Activated CD8-positive, alpha-beta T cell treated with anti-CD3 and anti-CD28 coated beads for 36 hours (primary cell): ENCODE data around the gene SYTL5. TPM values are rescaled to one million over a fixed set of nuclear protein-coding genes. Genes with fewer than 3 reads are reported as not detected.
"Not testable (repeated sequence)": the region's sequence is repeated elsewhere in the genome, so short reads cannot be mapped to it uniquely, and the experiment has no call there.

ENCODE experiments used
- ATAC-seq: fragments of 200-7000 bp; cut with Tn5 transposase; one replicate; pipeline ENCODE4 v1.10.0; 2021; ENCODE audit warnings: mild to moderate bottlenecking, moderate library complexity
- CTCF ChIA-PET: fragments of 350-600 bp; sonication (Branson Sonifier 250); formaldehyde crosslinking; loops from one replicate; lab custom pipeline; 2021; ENCODE audit warnings: antibody characterized with exemption; lab: Charles Lee
- POLR2A ChIA-PET: fragments of 350-600 bp; sonication (Branson Sonifier 250); formaldehyde crosslinking; loops from one replicate; lab custom pipeline; 2021; ENCODE audit warnings: antibody characterized with exemption; lab: Charles Lee
- DNase-seq: peaks from one replicate; pipeline ENCODE4 v3.0.0-alpha.2; 2020
- H3K27ac Mint-ChIP-seq: one replicate; pipeline ENCODE4 v1.8.0; 2021; ENCODE audit warnings: mild to moderate bottlenecking, mixed read lengths
- H3K27me3 Mint-ChIP-seq: one replicate; pipeline ENCODE4 v1.8.0; 2021; ENCODE audit warnings: mixed read lengths
- H3K36me3 Mint-ChIP-seq: one replicate; pipeline ENCODE4 v1.8.0; 2021; ENCODE audit warnings: low read depth, mixed read lengths
- H3K4me1 Mint-ChIP-seq: one replicate; pipeline ENCODE4 v1.8.0; 2021; ENCODE audit warnings: low read depth, mixed read lengths
- H3K4me3 Mint-ChIP-seq: one replicate; pipeline ENCODE4 v1.8.0; 2021; ENCODE audit warnings: mild to moderate bottlenecking, moderate library complexity, mixed read lengths
- H3K9me3 Mint-ChIP-seq: one replicate; pipeline ENCODE4 v1.8.0; 2021; ENCODE audit warnings: mixed read lengths
- intact Hi-C: fragments of 100-400 bp; cut with micrococcal nuclease; formaldehyde crosslinking; loops from one replicate; pipeline ENCODE4 v1.10.0; 2022
- total RNA-seq, 2 experiments: library from RNA; stranded (reverse); gene quantifications; one replicate each; pipeline ENCODE4 v1.2.3, GENCODE V29; 2021
- TF ChIP-seq, protein P1 (sequence below): fragments of 200-600 bp; IDR thresholded peaks from one replicate; pipeline ENCODE4 v1.8.0; 2022; ENCODE audit warnings: antibody characterized with exemption, mild to moderate bottlenecking

SYTL5 gene
- total RNA-seq, 2 experiments from 2014 or later: not detected

DNA sequence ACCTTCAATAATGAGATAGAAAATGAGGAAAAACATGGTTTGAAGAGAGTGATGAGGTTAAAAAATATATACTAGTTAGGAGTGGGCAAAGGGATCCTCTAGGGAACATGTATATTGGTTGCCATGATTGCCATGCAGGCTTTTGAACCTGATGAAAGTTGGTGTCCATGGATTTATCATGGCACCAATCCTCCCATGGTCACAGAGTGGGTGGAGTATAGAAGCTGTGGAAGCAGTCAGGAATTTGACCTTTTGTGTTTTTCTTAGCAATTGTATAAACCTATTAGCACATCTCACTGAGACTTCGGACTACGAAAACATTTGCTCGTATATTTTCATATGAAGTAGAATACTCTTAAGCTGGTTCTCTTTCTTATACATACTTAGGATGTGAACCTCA is 30.9 kb upstream of the SYTL5 start:
- Mint-ChIP-seq H3K4me1 (peaks cover 12% of the 10 kb centered on the region), H3K9me3 (no peaks in the 10 kb centered on the region), H3K27me3 (peaks cover 10% of the 10 kb centered on the region), H3K27ac (no peak overlapping the region), H3K36me3 (no peaks in the 10 kb centered on the region), H3K4me3 (no peak overlapping the region)
- DNase-seq (no peak), ATAC-seq (no peak)
- intact Hi-C loops: no loop called here
- TF ChIP-seq, protein P1, sequence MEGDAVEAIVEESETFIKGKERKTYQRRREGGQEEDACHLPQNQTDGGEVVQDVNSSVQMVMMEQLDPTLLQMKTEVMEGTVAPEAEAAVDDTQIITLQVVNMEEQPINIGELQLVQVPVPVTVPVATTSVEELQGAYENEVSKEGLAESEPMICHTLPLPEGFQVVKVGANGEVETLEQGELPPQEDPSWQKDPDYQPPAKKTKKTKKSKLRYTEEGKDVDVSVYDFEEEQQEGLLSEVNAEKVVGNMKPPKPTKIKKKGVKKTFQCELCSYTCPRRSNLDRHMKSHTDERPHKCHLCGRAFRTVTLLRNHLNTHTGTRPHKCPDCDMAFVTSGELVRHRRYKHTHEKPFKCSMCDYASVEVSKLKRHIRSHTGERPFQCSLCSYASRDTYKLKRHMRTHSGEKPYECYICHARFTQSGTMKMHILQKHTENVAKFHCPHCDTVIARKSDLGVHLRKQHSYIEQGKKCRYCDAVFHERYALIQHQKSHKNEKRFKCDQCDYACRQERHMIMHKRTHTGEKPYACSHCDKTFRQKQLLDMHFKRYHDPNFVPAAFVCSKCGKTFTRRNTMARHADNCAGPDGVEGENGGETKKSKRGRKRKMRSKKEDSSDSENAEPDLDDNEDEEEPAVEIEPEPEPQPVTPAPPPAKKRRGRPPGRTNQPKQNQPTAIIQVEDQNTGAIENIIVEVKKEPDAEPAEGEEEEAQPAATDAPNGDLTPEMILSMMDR: no peak
- ChIA-PET POLR2A (no interaction called here), CTCF (no interaction called here)

DNA sequence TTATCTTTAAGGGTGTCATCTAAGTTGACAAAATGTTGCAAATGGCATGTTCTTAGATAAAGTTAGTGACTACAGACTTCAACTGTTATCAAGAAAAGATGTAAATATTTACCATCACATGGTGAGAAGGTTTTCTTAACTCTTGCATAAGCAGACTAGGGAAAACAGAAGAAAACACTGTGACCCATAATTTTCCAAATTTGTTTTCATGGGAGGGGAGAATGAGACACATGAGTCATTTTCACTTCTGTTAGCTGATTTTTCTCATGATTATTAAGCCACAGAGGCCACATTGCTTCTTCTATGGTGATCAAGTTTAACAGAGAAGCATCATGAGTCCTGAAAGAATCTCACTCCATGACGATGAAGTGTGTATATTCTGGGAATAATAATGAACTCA is 30.2 kb upstream of the SYTL5 start:
- Mint-ChIP-seq H3K36me3 (no peaks in the 10 kb centered on the region), H3K9me3 (no peaks in the 10 kb centered on the region), H3K4me3 (no peak overlapping the region), H3K27me3 (peaks cover 10% of the 10 kb centered on the region), H3K27ac (no peak overlapping the region), H3K4me1 (peaks cover 12% of the 10 kb centered on the region)
- ChIA-PET POLR2A (no interaction called here), CTCF (no interaction called here)
- DNase-seq (no peak), ATAC-seq (no peak)
- intact Hi-C loops: no loop called here
- TF ChIP-seq, protein P1: no peak

DNA sequence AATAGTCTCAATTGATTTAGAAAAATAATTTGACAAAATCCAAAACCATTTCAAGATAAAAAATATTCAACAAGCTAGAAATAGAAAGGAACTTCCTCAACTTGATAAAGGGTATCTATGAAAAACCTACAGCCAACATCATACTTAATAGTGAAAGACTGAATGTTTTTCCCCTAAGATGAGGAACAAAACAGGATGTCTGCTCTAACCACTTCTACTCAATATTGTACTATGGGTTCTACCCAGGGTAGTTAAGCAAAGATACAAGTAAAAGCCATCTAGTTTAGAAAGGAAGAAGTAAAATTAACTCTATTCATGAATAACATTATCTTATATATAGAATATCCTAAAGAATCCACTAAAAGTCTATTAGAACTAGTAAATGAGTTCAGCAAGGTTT is 21.5 kb upstream of the SYTL5 start:
- ChIA-PET POLR2A (no interaction called here), CTCF (no interaction called here)
- Mint-ChIP-seq H3K36me3 (no peaks in the 10 kb centered on the region), H3K27ac (no peak overlapping the region), H3K9me3 (no peaks in the 10 kb centered on the region), H3K27me3 (peaks cover 4% of the 10 kb centered on the region), H3K4me1 (no peaks in the 10 kb centered on the region), H3K4me3 (no peak overlapping the region)
- TF ChIP-seq, protein P1: no peak
- ATAC-seq (peak; percentile 37), DNase-seq (no peak)
- intact Hi-C loops: no loop called here

DNA sequence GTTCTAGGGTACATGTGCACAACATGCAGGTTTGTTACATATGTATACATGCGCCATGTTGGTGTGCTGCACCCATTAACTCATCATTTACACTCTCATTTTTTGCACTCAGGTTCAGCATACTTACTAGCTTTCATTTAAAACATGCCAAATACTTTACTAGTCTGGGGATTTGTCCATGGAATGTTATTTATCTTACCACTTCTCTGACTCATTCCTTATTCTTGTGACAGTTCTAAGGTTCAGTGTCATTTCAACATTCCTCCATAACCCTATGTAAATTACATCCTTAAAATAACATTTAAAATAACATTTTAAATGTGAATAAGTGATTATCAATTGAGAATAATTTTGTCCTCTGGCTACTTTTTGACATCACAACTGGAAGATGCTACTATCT is 19.5 kb upstream of the SYTL5 start:
- H3K27me3 Mint-ChIP-seq: peaks cover 6% of the 10 kb centered on the region
- no peaks in the 10 kb centered on the region for H3K9me3 Mint-ChIP-seq
- no peak overlapping the region for H3K27ac Mint-ChIP-seq
- ChIA-PET POLR2A (no interaction called here), CTCF (no interaction called here)
- no peak for ATAC-seq
- no peak for DNase-seq
- TF ChIP-seq, protein P1: no peak
- no peak overlapping the region for H3K4me3 Mint-ChIP-seq
- no peaks in the 10 kb centered on the region for H3K4me1 Mint-ChIP-seq
- H3K36me3 Mint-ChIP-seq: no peaks in the 10 kb centered on the region
- intact Hi-C loops: no loop called here

DNA sequence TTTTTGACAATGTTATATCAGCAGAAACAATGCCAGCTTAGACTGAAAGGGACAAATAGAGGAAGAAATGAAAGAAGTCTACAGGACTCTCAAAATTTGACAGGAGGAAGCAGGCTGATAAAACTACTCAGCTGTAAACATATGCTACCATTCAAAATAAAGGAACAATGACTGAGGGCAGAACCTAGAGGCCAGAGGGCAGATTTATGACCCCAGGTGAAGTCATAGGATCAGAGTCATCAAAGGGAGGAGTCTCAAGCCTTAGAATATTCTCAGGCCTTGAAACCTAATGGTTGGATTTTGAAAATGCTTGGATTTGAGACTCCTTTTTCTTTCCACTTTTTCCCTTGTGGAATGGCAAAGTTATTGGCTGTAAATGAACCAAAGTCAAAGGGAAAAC is 17.0 kb upstream of the SYTL5 start:
- ChIA-PET CTCF (no interaction called here), POLR2A (no interaction called here)
- Mint-ChIP-seq H3K4me1 (no peaks in the 10 kb centered on the region), H3K36me3 (no peaks in the 10 kb centered on the region), H3K27me3 (peaks cover 6% of the 10 kb centered on the region), H3K27ac (no peak overlapping the region), H3K9me3 (no peaks in the 10 kb centered on the region), H3K4me3 (no peak overlapping the region)
- no peak for DNase-seq
- no peak for ATAC-seq
- intact Hi-C loops: no loop called here
- TF ChIP-seq, protein P1: no peak

DNA sequence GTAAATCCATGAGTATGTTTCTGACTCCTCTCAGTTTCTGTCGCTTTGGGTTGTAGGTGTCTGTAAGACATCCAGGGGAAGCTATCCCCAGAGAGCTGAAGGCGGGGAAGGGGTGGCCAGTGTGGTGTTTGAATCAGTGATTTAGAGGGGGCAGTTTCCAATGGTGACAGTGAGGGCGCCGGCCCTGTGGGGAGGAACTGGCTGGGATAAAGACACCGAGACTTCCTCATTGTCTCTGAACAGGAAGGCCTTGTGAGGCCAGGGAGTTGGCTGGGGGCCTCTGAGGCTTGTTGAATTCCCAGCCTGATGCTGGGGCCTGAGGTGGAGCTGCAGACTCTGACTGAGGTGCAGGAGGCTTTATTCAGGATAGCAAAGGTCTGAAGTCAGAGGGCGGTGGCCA is 15.1 kb upstream of the SYTL5 start:
- POLR2A ChIA-PET, H3K36me3 Mint-ChIP-seq, ATAC-seq, H3K27me3 Mint-ChIP-seq, H3K4me3 Mint-ChIP-seq, DNase-seq, H3K4me1 Mint-ChIP-seq, H3K27ac Mint-ChIP-seq, H3K9me3 Mint-ChIP-seq, CTCF ChIA-PET, intact Hi-C loops: not testable (repeated sequence)
